HEK293 (cell line): ENCODE data around the gene PRELID3B.

Experiments
- CTCF ChIA-PET: fragments of 350-600 bp; formaldehyde crosslinking; extraction: SDS; loops from one replicate; lab custom pipeline; 2021; ENCODE audit warnings: antibody characterized with exemption; lab: Yijun Ruan, JAX
- POLR2A ChIA-PET: fragments of 300-600 bp; formaldehyde crosslinking; extraction: SDS; loops from one replicate; lab custom pipeline; 2020; ENCODE audit warnings: antibody characterized with exemption, inconsistent platforms; lab: Yijun Ruan, JAX
- H3K27ac ChIP-seq: fragments of 200-500 bp; sonication (Bioruptor generic); 2 replicates; pipeline ENCODE4 v1.5.1; 2014; ENCODE audit warnings: low read depth, low read length, control low read depth, inconsistent platforms; ENCODE audit errors: extremely low read depth
- H3K36me3 ChIP-seq, 2 experiments: fragments of 200-500 bp in 1 of 2; sonication (Bioruptor generic) in 1 of 2; 1 replicate in 1 of 2; 2 replicates in 1 of 2; pipeline ENCODE4 v1.5.1; 2014 to 2017; ENCODE audit warnings: inconsistent platforms in 2 of 2, low read length in 2 of 2; ENCODE audit not compliant: control insufficient read depth in 2 of 2, insufficient read depth in 1 of 2
- H3K4me1 ChIP-seq: fragments of 200-500 bp; sonication (Bioruptor generic); 2 replicates; pipeline ENCODE4 v1.5.1; 2014; ENCODE audit warnings: mild to moderate bottlenecking, low read length, inconsistent platforms; ENCODE audit not compliant: control insufficient read depth, insufficient read depth
- H3K4me3 ChIP-seq: 2 replicates; pipeline ENCODE4 v1.5.1; 2011; ENCODE audit warnings: low read depth, mild to moderate bottlenecking, control low read depth, low read length, moderate library complexity
- H3K9me3 ChIP-seq: fragments of 200-500 bp; sonication (Bioruptor generic); 2 replicates; pipeline ENCODE4 v1.5.1; 2014; ENCODE audit warnings: low read depth, low read length, inconsistent platforms; ENCODE audit not compliant: control insufficient read depth, insufficient read depth
- BCL11B ChIP-seq: fragments of 450-650 bp; formaldehyde crosslinking; IDR thresholded peaks from 2 replicates; pipeline ENCODE4 v1.5.1; 2016; ENCODE audit warnings: low read depth, missing biosample characterization, missing genetic modification characterization
- GLI4 ChIP-seq: fragments of 450-650 bp; formaldehyde crosslinking; IDR thresholded peaks from 2 replicates; pipeline ENCODE4 v1.5.1; 2016; ENCODE audit warnings: missing biosample characterization, missing genetic modification characterization
- GLIS1 ChIP-seq: fragments of 450-650 bp; formaldehyde crosslinking; IDR thresholded peaks from 2 replicates; pipeline ENCODE4 v1.5.1; 2016; ENCODE audit warnings: missing biosample characterization, missing genetic modification characterization
- INSM2 ChIP-seq: fragments of 450-650 bp; formaldehyde crosslinking; IDR thresholded peaks from 2 replicates; pipeline ENCODE4 v1.5.1; 2016; ENCODE audit warnings: missing biosample characterization, missing genetic modification characterization
- KLF7 ChIP-seq: fragments of 450-650 bp; formaldehyde crosslinking; IDR thresholded peaks from 2 replicates; pipeline ENCODE4 v1.5.1; 2016; ENCODE audit warnings: missing biosample characterization, missing genetic modification characterization, borderline replicate concordance
- YY1 ChIP-seq: fragments of 450-650 bp; formaldehyde crosslinking; IDR thresholded peaks from 2 replicates; pipeline ENCODE4 v1.5.1; 2018; ENCODE audit warnings: missing biosample characterization, missing genetic modification characterization
- ZBTB8A ChIP-seq: fragments of 450-650 bp; formaldehyde crosslinking; IDR thresholded peaks from 2 replicates; pipeline ENCODE4 v1.5.1; 2016; ENCODE audit warnings: missing biosample characterization, missing genetic modification characterization
- ZNF132 ChIP-seq: fragments of 450-650 bp; formaldehyde crosslinking; IDR thresholded peaks from 2 replicates; pipeline ENCODE4 v1.5.1; 2017; ENCODE audit warnings: missing biosample characterization, missing genetic modification characterization, borderline replicate concordance
- ZNF174 ChIP-seq: fragments of 450-650 bp; formaldehyde crosslinking; IDR thresholded peaks from 2 replicates; pipeline ENCODE4 v1.5.0; 2017; ENCODE audit warnings: missing biosample characterization, mild to moderate bottlenecking, missing genetic modification characterization
- ZNF23 ChIP-seq: fragments of 450-650 bp; formaldehyde crosslinking; IDR thresholded peaks from 2 replicates; pipeline ENCODE4 v1.5.1; 2016; ENCODE audit warnings: missing biosample characterization, missing genetic modification characterization, borderline replicate concordance
- ZNF248 ChIP-seq: fragments of 450-650 bp; formaldehyde crosslinking; IDR thresholded peaks from 2 replicates; pipeline ENCODE4 v1.5.1; 2017; ENCODE audit warnings: missing biosample characterization, missing genetic modification characterization
- ZNF302 ChIP-seq: fragments of 450-650 bp; formaldehyde crosslinking; IDR thresholded peaks from 2 replicates; pipeline ENCODE4 v1.5.1; 2016; ENCODE audit warnings: missing biosample characterization, missing genetic modification characterization, low read depth
- ZNF366 ChIP-seq: fragments of 450-650 bp; formaldehyde crosslinking; conservative IDR thresholded peaks from 2 replicates; pipeline ENCODE4 v1.5.1; 2016; ENCODE audit warnings: missing biosample characterization, missing genetic modification characterization
- ZNF391 ChIP-seq: fragments of 450-650 bp; formaldehyde crosslinking; IDR thresholded peaks from 2 replicates; pipeline ENCODE4 v1.5.1; 2016; ENCODE audit warnings: low read depth, missing biosample characterization, missing genetic modification characterization, borderline replicate concordance
- ZNF398 ChIP-seq: fragments of 450-650 bp; formaldehyde crosslinking; IDR thresholded peaks from 2 replicates; pipeline ENCODE4 v1.5.1; 2017; ENCODE audit warnings: missing biosample characterization, missing genetic modification characterization
- ZNF544 ChIP-seq: fragments of 450-650 bp; formaldehyde crosslinking; IDR thresholded peaks from 2 replicates; pipeline ENCODE4 v1.5.0; 2017; ENCODE audit warnings: missing biosample characterization, missing genetic modification characterization
- ZNF623 ChIP-seq: fragments of 450-650 bp; formaldehyde crosslinking; IDR thresholded peaks from 2 replicates; pipeline ENCODE4 v1.5.1; 2016; ENCODE audit warnings: missing biosample characterization, missing genetic modification characterization
- ZNF701 ChIP-seq: fragments of 450-650 bp; formaldehyde crosslinking; IDR thresholded peaks from 2 replicates; pipeline ENCODE4 v1.5.1; 2016; ENCODE audit warnings: missing biosample characterization, missing genetic modification characterization
- ZNF704 ChIP-seq: fragments of 450-650 bp; formaldehyde crosslinking; IDR thresholded peaks from 2 replicates; pipeline ENCODE4 v1.5.1; 2016; ENCODE audit warnings: missing biosample characterization, missing genetic modification characterization
- ZXDB ChIP-seq: fragments of 450-650 bp; formaldehyde crosslinking; IDR thresholded peaks from 2 replicates; pipeline ENCODE4 v1.5.1; 2016; ENCODE audit warnings: missing biosample characterization, missing genetic modification characterization

Gene PRELID3B

GRCh38 chr20:59047938-59048680 lies 5.5 kb upstream of the PRELID3B start:
- Histone ChIP-seq H3K4me1 (peaks cover 2% of the 10 kb centered on the region; the same call in 1 of the 2 replicates), H3K36me3 (no peaks in the 10 kb centered on the region), H3K4me3 (no peak overlapping the region), H3K9me3 (no peaks in the 10 kb centered on the region), H3K27ac (no peak overlapping the region)
- ChIA-PET POLR2A (no interaction called here), CTCF (no interaction called here)
- TF ChIP-seq ZNF701 (tag by site-specific recombination) (no peak), ZNF248 (tag by site-specific recombination) (no peak), ZNF398 (tag by site-specific recombination) (no peak), KLF7 (tag by site-specific recombination) (no peak), ZNF174 (no peak), YY1 (tag by site-specific recombination) (no peak), ZNF391 (tag by site-specific recombination) (no peak), INSM2 (tag by site-specific recombination) (no peak), GLIS1 (tag by site-specific recombination) (no peak), BCL11B (tag by site-specific recombination) (no peak), ZNF544 (tag by site-specific recombination) (no peak), ZNF23 (tag by site-specific recombination) (no peak), GLI4 (tag by site-specific recombination) (no peak), ZNF302 (tag by site-specific recombination) (no peak), ZBTB8A (tag by site-specific recombination) (no peak), ZNF132 (tag by site-specific recombination) (no peak), ZXDB (tag by site-specific recombination) (no peak), ZNF623 (tag by site-specific recombination) (no peak)

GRCh38 chr20:59046862-59047261 lies 4.3 kb upstream of the PRELID3B start:
- Histone ChIP-seq H3K9me3 (no peaks in the 10 kb centered on the region), H3K4me1 (peaks cover 2% of the 10 kb centered on the region; the same call in 1 of the 2 replicates), H3K36me3 (no peaks in the 10 kb centered on the region), H3K27ac (no peak overlapping the region), H3K4me3 (no peak overlapping the region)
- CTCF ChIA-PET: no interaction called here
- TF ChIP-seq ZNF704 (tag by site-specific recombination) (no peak), ZNF366 (tag by site-specific recombination) (peak; percentile 77)
- POLR2A ChIA-PET: no interaction called here
